A549 (cell line): ENCODE data around the gene ST14. TPM values are rescaled to one million over a fixed set of nuclear protein-coding genes. Genes with fewer than 3 reads are reported as not detected.

Source experiments
- ATAC-seq, 2 experiments: fragments of 200-7000 bp in 1 of 2; fragments of >200 bp in 1 of 2; cut with Nextera tagmentation in 1 of 2; cut with Tn5 transposase in 1 of 2; 3 replicates each; pipeline versions ENCODE4 v1.8.0 to v1.9.1; 2018 to 2020; ENCODE audit warnings: mild to moderate bottlenecking in 1 of 2, moderate library complexity in 1 of 2
- CTCF ChIA-PET: fragments of 300-600 bp; sonication (Branson Sonifier 250); formaldehyde crosslinking; extraction: SDS; loops from one replicate; lab custom pipeline; 2021; ENCODE audit warnings: antibody characterized with exemption, inconsistent platforms; lab: Yijun Ruan, JAX
- POLR2A ChIA-PET: fragments of 350-600 bp; formaldehyde crosslinking; extraction: SDS; loops from one replicate; lab custom pipeline; 2021; ENCODE audit warnings: antibody characterized with exemption, inconsistent platforms; lab: Yijun Ruan, JAX
- DNase-seq, 2 experiments: peaks; one replicate each; pipeline versions ENCODE4 v3.0.0 to v3.0.0-alpha.2; 2011 to 2016; ENCODE audit warnings: low read depth in 1 of 2, low spot score in 1 of 2
- FAIRE-seq: peaks from 2 replicates; lab custom pipeline; 2011; peaks lifted over from hg19 to GRCh38; lab: Jason Lieb, UNC
- H3K27ac ChIP-seq, 2 experiments: fragments of >200 bp; sonication (Bioruptor Twin); formaldehyde crosslinking; 3 replicates each; pipeline ENCODE4 v1.5.1; 2016 to 2017
- H3K4me1 ChIP-seq: fragments of >200 bp; sonication (Bioruptor Twin); formaldehyde crosslinking; 3 replicates; pipeline ENCODE4 v1.6.1; 2016
- H3K4me2 ChIP-seq: fragments of >200 bp; sonication (Bioruptor Twin); formaldehyde crosslinking; 3 replicates; pipeline ENCODE4 v1.6.1; 2016
- H3K4me3 ChIP-seq: fragments of >200 bp; sonication (Bioruptor Twin); formaldehyde crosslinking; 3 replicates; pipeline ENCODE4 v1.5.1; 2016
- H3K9me3 ChIP-seq: fragments of >200 bp; sonication (Bioruptor Twin); formaldehyde crosslinking; 3 replicates; pipeline ENCODE4 v1.6.1; 2016
- CBX2 ChIP-seq: fragments of 200-600 bp; sonication (generic); IDR thresholded peaks from 2 replicates; pipeline ENCODE4 v1.6.1; 2016; ENCODE audit warnings: low read depth, mild to moderate bottlenecking, borderline replicate concordance
- CEBPB ChIP-seq, 2 experiments: fragments of >200 bp in 1 of 2; sonication (Bioruptor Twin) in 1 of 2; formaldehyde crosslinking in 1 of 2; IDR thresholded peaks; 2 replicates each; pipeline ENCODE4 v1.6.1; 2012 to 2016
- CHD4 ChIP-seq: fragments of 200-600 bp; sonication (generic); IDR thresholded peaks from 2 replicates; pipeline ENCODE4 v1.6.1; 2016; ENCODE audit warnings: antibody characterized with exemption, mild to moderate bottlenecking, borderline replicate concordance
- FOSB ChIP-seq: fragments of 250-450 bp; sonication (Bioruptor Pico); IDR thresholded peaks from 2 replicates; pipeline ENCODE4 v1.5.0; 2020; ENCODE audit warnings: mild to moderate bottlenecking, moderate library complexity
- JUN ChIP-seq, 2 experiments: fragments of >200 bp; sonication (Bioruptor Twin); formaldehyde crosslinking; IDR thresholded peaks; 2 replicates in 1 of 2; 3 replicates in 1 of 2; pipeline ENCODE4 v1.6.1; 2016 to 2017
- KDM5A ChIP-seq: fragments of 200-600 bp; sonication (generic); IDR thresholded peaks from 2 replicates; pipeline ENCODE4 v1.6.1; 2016; ENCODE audit warnings: antibody characterized with exemption, mild to moderate bottlenecking
- MAZ ChIP-seq: fragments of 150-350 bp; IDR thresholded peaks from 2 replicates; pipeline ENCODE4 v1.6.1; 2014; ENCODE audit warnings: antibody characterized with exemption, low read depth, low read length, borderline replicate concordance
- MYC ChIP-seq: IDR thresholded peaks from 2 replicates; pipeline ENCODE4 v1.6.1; 2012; ENCODE audit warnings: mild to moderate bottlenecking, inconsistent platforms, low read length, improper control_type of control experiment, borderline replicate concordance
- NFE2L2 ChIP-seq: fragments of 150-350 bp; conservative IDR thresholded peaks from 2 replicates; pipeline ENCODE4 v1.6.1; 2014; ENCODE audit warnings: low read length
- PHF8 ChIP-seq: fragments of 200-600 bp; sonication (generic); IDR thresholded peaks from 2 replicates; pipeline ENCODE4 v1.6.1; 2016; ENCODE audit warnings: low read depth, mild to moderate bottlenecking, antibody characterized with exemption, moderate library complexity, borderline replicate concordance
- RAD21 ChIP-seq, 2 experiments: fragments of >200 bp in 1 of 2; sonication (Bioruptor Twin) in 1 of 2; formaldehyde crosslinking in 1 of 2; IDR thresholded peaks in 1 of 2; conservative IDR thresholded peaks in 1 of 2; 2 replicates in 1 of 2; 3 replicates in 1 of 2; pipeline ENCODE4 v1.6.1; 2012 to 2018; ENCODE audit warnings: inconsistent platforms in 1 of 2
- RCOR1 ChIP-seq: fragments of 150-350 bp; IDR thresholded peaks from 2 replicates; pipeline ENCODE4 v1.6.1; 2014; ENCODE audit warnings: antibody characterized with exemption, low read length, low read depth
- SMC3 ChIP-seq: fragments of >200 bp; sonication (Bioruptor Twin); formaldehyde crosslinking; IDR thresholded peaks from 3 replicates; pipeline ENCODE4 v1.6.1; 2018; ENCODE audit warnings: inconsistent platforms
- SREBF2 ChIP-seq: fragments of 450-650 bp; IDR thresholded peaks from 2 replicates; pipeline ENCODE4 v1.6.1; 2014; ENCODE audit warnings: mild to moderate bottlenecking, moderate library complexity
- ZC3H11A ChIP-seq: fragments of 450-650 bp; IDR thresholded peaks from 2 replicates; pipeline ENCODE4 v1.6.1; 2014; ENCODE audit warnings: antibody characterized with exemption, mild to moderate bottlenecking
- ZNF302 ChIP-seq: fragments of 250-450 bp; sonication (Bioruptor Pico); IDR thresholded peaks from 2 replicates; pipeline ENCODE4 v1.9.0; 2021; ENCODE audit warnings: inconsistent platforms, mild to moderate bottlenecking, moderate library complexity
- ZSCAN20 ChIP-seq: fragments of 250-450 bp; sonication (Bioruptor Pico); IDR thresholded peaks from 2 replicates; pipeline ENCODE4 v1.8.0; 2022; ENCODE audit warnings: mild to moderate bottlenecking, moderate library complexity
- WGBS: methylation state at CpG from one replicate; pipeline ENCODE4 v1.1.6; 2017; ENCODE audit errors: missing lambda C conversion rate; 5-methylcytosine and 5-hydroxymethylcytosine counted together
- polyA plus RNA-seq, 4 experiments: library from polyadenylated mRNA; depleted of rRNA in 3 of 4; stranded (reverse); fragments of >200 nt; fragmentation: RNase III in 1 of 4; extraction: RNeasy Plus Mini Kit Qiagen cat#74134 plus additional on column Dnase treatment in 1 of 4; gene quantifications; 2 replicates in 3 of 4; 3 replicates in 1 of 4; pipeline ENCODE4 v1.2.3, GENCODE V29; 2011 to 2017
- TF ChIP-seq, protein P1 (sequence below): fragments of >200 bp; sonication (Bioruptor Twin); formaldehyde crosslinking; IDR thresholded peaks from 3 replicates; pipeline ENCODE4 v1.5.1; 2016
- TF ChIP-seq, protein P2 (sequence below): fragments of >200 bp; sonication (Bioruptor Twin); formaldehyde crosslinking; IDR thresholded peaks from 3 replicates; pipeline ENCODE4 v1.6.1; 2016
- TF ChIP-seq, protein P3 (sequence below): fragments of 450-650 bp; IDR thresholded peaks from 2 replicates; pipeline ENCODE4 v1.6.1; 2014; ENCODE audit warnings: antibody characterized with exemption
- TF ChIP-seq, protein P4 (sequence below): fragments of 250-450 bp; sonication (Bioruptor Pico); IDR thresholded peaks from 2 replicates; pipeline ENCODE4 v1.5.0; 2021; ENCODE audit warnings: mild to moderate bottlenecking, moderate library complexity, borderline replicate concordance

The ST14 gene
- polyA plus RNA-seq, 2 of the 4 experiments (the other 2 are of a cell fraction): 0.05 to 0.17 TPM

DNA sequence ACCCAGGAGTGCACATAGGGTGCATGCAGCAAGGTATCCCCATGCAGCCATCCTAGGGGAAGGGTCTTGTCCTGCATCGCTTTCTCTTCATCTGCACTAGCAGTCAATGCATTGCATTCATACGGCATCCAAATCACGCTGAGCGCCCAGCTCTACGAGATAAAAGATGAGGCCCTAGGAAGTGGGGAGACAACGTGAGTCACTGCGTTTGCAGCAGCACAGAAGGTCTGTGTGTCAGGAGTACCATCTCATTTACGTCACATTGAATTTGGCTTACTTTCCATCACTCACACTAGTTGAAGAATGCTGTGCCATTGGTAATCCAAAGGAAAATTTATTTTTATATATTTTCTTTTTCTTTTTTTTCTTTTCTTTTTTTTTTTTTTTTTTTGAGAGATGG lies 2.5 kb upstream of the ST14 start:
- WGBS: 87% methylated on average over 8 of the region's 8 CpGs
- peak overlapping the region in 1 of 2 experiments; percentile 76; a peak in 1 of 6 replicates for H3K27ac ChIP-seq
- H3K4me3 ChIP-seq: no peak overlapping the region
- H3K9me3 ChIP-seq: no peaks in the 10 kb centered on the region
- no peak for DNase-seq
- FAIRE-seq: no peak
- TF ChIP-seq RAD21 (conservative IDR thresholded peaks at IDR 0.05 in 1 of 2, IDR thresholded peaks at IDR 0.05 in 1 of 2) (no peak), PHF8 (no peak), ZNF302 (CRISPR knock-in tag) (no peak), FOSB (CRISPR knock-in tag) (no peak), JUN (IDR thresholded peaks at IDR 0.05) (no peak), MAZ (no peak), KDM5A (no peak)
- TF ChIP-seq, protein P1, sequence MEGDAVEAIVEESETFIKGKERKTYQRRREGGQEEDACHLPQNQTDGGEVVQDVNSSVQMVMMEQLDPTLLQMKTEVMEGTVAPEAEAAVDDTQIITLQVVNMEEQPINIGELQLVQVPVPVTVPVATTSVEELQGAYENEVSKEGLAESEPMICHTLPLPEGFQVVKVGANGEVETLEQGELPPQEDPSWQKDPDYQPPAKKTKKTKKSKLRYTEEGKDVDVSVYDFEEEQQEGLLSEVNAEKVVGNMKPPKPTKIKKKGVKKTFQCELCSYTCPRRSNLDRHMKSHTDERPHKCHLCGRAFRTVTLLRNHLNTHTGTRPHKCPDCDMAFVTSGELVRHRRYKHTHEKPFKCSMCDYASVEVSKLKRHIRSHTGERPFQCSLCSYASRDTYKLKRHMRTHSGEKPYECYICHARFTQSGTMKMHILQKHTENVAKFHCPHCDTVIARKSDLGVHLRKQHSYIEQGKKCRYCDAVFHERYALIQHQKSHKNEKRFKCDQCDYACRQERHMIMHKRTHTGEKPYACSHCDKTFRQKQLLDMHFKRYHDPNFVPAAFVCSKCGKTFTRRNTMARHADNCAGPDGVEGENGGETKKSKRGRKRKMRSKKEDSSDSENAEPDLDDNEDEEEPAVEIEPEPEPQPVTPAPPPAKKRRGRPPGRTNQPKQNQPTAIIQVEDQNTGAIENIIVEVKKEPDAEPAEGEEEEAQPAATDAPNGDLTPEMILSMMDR: no peak
- TF ChIP-seq, protein P2, sequence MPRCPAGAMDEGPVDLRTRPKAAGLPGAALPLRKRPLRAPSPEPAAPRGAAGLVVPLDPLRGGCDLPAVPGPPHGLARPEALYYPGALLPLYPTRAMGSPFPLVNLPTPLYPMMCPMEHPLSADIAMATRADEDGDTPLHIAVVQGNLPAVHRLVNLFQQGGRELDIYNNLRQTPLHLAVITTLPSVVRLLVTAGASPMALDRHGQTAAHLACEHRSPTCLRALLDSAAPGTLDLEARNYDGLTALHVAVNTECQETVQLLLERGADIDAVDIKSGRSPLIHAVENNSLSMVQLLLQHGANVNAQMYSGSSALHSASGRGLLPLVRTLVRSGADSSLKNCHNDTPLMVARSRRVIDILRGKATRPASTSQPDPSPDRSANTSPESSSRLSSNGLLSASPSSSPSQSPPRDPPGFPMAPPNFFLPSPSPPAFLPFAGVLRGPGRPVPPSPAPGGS: no peak
- peak overlapping the region; percentile 50 for H3K4me2 ChIP-seq
- peaks cover 14% of the 10 kb centered on the region for H3K4me1 ChIP-seq
- ChIA-PET CTCF (interaction anchor here (0.8 to 1.1 kb wide), 3 partner anchors 9 to 372 kb away, joined by 3 to 4 read pairs (median 3); no protein-coding TSS in a partner anchor), POLR2A (no interaction called here)
- ATAC-seq: no peak

DNA sequence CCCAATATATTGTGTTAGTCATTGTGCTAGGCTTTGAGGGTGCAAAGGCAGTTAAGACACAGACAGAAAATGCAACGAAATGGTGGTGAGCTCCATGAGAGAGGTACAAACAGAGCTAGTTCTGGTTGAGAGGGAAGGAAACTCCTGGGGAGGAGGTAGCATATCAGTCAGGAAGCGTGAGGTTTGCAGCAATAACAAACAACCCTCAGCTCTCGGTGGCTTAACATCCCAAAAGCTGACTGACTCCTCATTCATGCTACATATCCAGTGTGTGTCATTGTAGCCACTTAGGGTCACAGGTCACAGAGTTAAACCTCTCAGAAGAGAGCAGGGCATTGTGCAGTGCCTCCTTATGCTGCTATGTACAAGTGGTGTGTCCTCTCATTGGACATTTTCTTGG lies 1.7 kb upstream of the ST14 start:
- H3K4me3 ChIP-seq: no peak overlapping the region
- FAIRE-seq: no peak
- ChIA-PET CTCF (interaction anchor here (0.9 to 1.7 kb wide), 3 partner anchors 8 to 55 kb away, joined by 3 read pairs; no protein-coding TSS in a partner anchor), POLR2A (no interaction called here)
- no peak for DNase-seq
- WGBS: 65% methylated on average over 3 of the region's 3 CpGs
- H3K9me3 ChIP-seq: no peaks in the 10 kb centered on the region
- no peak overlapping the region for H3K27ac ChIP-seq
- peaks cover 14% of the 10 kb centered on the region for H3K4me1 ChIP-seq
- TF ChIP-seq CHD4: no peak
- TF ChIP-seq ZSCAN20 (CRISPR knock-in tag): no peak
- TF ChIP-seq SREBF2: no peak
- no peak for TF ChIP-seq ZC3H11A
- TF ChIP-seq NFE2L2: no peak
- no peak for TF ChIP-seq CBX2
- TF ChIP-seq, protein P3, sequence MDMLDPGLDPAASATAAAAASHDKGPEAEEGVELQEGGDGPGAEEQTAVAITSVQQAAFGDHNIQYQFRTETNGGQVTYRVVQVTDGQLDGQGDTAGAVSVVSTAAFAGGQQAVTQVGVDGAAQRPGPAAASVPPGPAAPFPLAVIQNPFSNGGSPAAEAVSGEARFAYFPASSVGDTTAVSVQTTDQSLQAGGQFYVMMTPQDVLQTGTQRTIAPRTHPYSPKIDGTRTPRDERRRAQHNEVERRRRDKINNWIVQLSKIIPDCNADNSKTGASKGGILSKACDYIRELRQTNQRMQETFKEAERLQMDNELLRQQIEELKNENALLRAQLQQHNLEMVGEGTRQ: no peak
- no peak for ATAC-seq
- no peak overlapping the region for H3K4me2 ChIP-seq

DNA sequence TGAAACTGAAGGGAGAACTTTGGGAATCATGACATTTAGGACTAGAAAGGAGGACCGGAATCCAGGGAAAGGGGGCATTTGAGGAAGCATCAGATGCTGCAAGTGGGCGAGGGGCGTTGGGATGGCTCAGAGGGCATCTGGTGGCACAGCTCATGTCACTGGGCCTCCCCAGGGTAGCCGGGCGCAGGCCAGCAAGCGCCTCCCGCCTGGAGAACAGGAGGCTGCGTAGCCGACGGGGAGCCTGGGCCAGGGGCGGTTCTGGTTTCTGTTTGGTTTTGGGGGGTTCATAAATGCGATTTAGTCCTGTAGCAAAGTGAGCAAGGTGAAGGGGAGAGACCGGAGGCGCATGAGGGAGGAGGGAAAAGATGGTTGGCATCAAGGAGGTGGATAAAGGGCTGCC lies 443 bp upstream of the ST14 start:
- DNase-seq (no peak), ATAC-seq (no peak), FAIRE-seq (no peak)
- WGBS: 88% methylated on average over 14 of the region's 14 CpGs
- Histone ChIP-seq H3K27ac (no peak overlapping the region), H3K4me3 (no peak overlapping the region), H3K9me3 (no peaks in the 10 kb centered on the region), H3K4me2 (no peak overlapping the region), H3K4me1 (peaks cover 19% of the 10 kb centered on the region)
- ChIA-PET CTCF (interaction anchor here (1.5 to 1.7 kb wide), 2 partner anchors 27 to 54 kb away, joined by 3 read pairs; no protein-coding TSS in a partner anchor), POLR2A (no interaction called here)
- TF ChIP-seq, protein P4, sequence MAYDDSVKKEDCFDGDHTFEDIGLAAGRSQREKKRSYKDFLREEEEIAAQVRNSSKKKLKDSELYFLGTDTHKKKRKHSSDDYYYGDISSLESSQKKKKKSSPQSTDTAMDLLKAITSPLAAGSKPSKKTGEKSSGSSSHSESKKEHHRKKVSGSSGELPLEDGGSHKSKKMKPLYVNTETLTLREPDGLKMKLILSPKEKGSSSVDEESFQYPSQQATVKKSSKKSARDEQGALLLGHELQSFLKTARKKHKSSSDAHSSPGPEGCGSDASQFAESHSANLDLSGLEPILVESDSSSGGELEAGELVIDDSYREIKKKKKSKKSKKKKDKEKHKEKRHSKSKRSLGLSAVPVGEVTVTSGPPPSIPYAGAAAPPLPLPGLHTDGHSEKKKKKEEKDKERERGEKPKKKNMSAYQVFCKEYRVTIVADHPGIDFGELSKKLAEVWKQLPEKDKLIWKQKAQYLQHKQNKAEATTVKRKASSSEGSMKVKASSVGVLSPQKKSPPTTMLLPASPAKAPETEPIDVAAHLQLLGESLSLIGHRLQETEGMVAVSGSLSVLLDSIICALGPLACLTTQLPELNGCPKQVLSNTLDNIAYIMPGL (CRISPR knock-in tag): no peak
- TF ChIP-seq ZNF302 (CRISPR knock-in tag) (no peak), CHD4 (no peak), CEBPB (IDR thresholded peaks at IDR 0.05) (no peak), SMC3 (no peak), ZC3H11A (no peak), MYC (no peak), RCOR1 (no peak)
- TF ChIP-seq, protein P1: no peak
